K562 (cell line): ENCODE measurements around the gene GOLGA6D. TPM values are rescaled to one million over a fixed set of nuclear protein-coding genes. Genes with fewer than 3 reads are reported as not detected.
A peak's percentile ranks its signal among the peaks of the same experiment; 100 is the strongest.

Experiments used
- ATAC-seq: fragments of 200-7000 bp; cut with Tn5 transposase; 3 replicates; pipeline ENCODE4 v1.9.1; 2020; ENCODE audit warnings: moderate library complexity
- BruUV-seq: library from RNA; stranded (reverse); fragments of 400-500 nt; replicated peaks from 2 replicates; lab custom pipeline; 2021; lab: Mats Ljungman, UMichigan
- CTCF ChIA-PET: fragments of 300-600 bp; formaldehyde crosslinking; extraction: SDS; loops from one replicate; lab custom pipeline; 2021; ENCODE audit warnings: low intra/inter-chr PET ratio; lab: Yijun Ruan, JAX
- POLR2A ChIA-PET: fragments of 300-600, 350-650 bp; sonication (Branson Sonifier 250); formaldehyde crosslinking; extraction: SDS; loops from one replicate; lab custom pipeline; 2021; ENCODE audit warnings: antibody characterized with exemption, inconsistent platforms; lab: Yijun Ruan, JAX
- DNase-seq, 4 experiments: peaks; one replicate each; pipeline versions ENCODE4 v3.0.0 to v3.0.0-alpha.2; 2011 to 2018; ENCODE audit warnings: low spot score in 3 of 4, mixed read lengths in 3 of 4; ENCODE audit errors: extremely low read depth in 1 of 4
- FAIRE-seq: peaks from 2 replicates; lab custom pipeline; 2011; peaks lifted over from hg19 to GRCh38; lab: Jason Lieb, UNC
- H2AFZ ChIP-seq: 2 replicates; pipeline ENCODE4 v1.6.0; 2011; ENCODE audit warnings: low read depth, low read length, control low read depth, inconsistent platforms
- H3K27ac ChIP-seq: fragments of 200-600 bp; 3 replicates; pipeline ENCODE4 v1.8.0; 2011; ENCODE audit warnings: low read depth, mild to moderate bottlenecking, control low read depth, inconsistent platforms, low read length, moderate library complexity, mixed read lengths; ENCODE audit errors: extremely low read depth
- H3K27me3 ChIP-seq, 2 experiments: fragments of 300-600 bp in 1 of 2; 2 replicates in 1 of 2; 3 replicates in 1 of 2; pipeline versions ENCODE4 v1.6.0 to v1.8.0; 2011; ENCODE audit warnings: inconsistent platforms in 2 of 2, low read length in 2 of 2, mild to moderate bottlenecking in 1 of 2, mixed read lengths in 1 of 2, moderate library complexity in 1 of 2; ENCODE audit not compliant: control insufficient read depth in 2 of 2, insufficient read depth in 2 of 2
- H3K36me3 ChIP-seq: fragments of 300-600 bp; 3 replicates; pipeline ENCODE4 v1.8.0; 2011; ENCODE audit warnings: mild to moderate bottlenecking, low read length, inconsistent platforms; ENCODE audit not compliant: control insufficient read depth, insufficient read depth
- H3K4me1 ChIP-seq, 2 experiments: fragments of 200-600 bp in 1 of 2; replicated peaks in 1 of 2; 2 replicates in 1 of 2; 3 replicates in 1 of 2; pipeline versions ENCODE4 v1.5.1 to v1.8.0; 2011; ENCODE audit warnings: inconsistent platforms in 2 of 2, low read length in 2 of 2, mild to moderate bottlenecking in 1 of 2, mixed read lengths in 1 of 2, moderate library complexity in 1 of 2; ENCODE audit not compliant: control insufficient read depth in 2 of 2, insufficient read depth in 2 of 2
- H3K4me2 ChIP-seq: 2 replicates; pipeline ENCODE4 v1.6.1; 2011; ENCODE audit warnings: low read length, control low read depth, inconsistent platforms, mixed read lengths; ENCODE audit not compliant: insufficient read depth
- H3K4me3 ChIP-seq: fragments of 200-600 bp; sonication (generic), shearing (Covaris generic); 2 replicates; pipeline ENCODE4 v1.5.1; 2016; ENCODE audit warnings: control low read depth, inconsistent platforms
- H3K79me2 ChIP-seq: fragments of 200-600 bp; 3 replicates; pipeline ENCODE4 v1.8.0; 2011; ENCODE audit warnings: low read length, inconsistent platforms; ENCODE audit not compliant: control insufficient read depth, insufficient read depth
- H3K9ac ChIP-seq, 2 experiments: 2 replicates each; pipeline versions ENCODE4 v1.6.0 to v1.6.1; 2011; ENCODE audit warnings: low read depth in 2 of 2, low read length in 2 of 2, control low read depth in 1 of 2, inconsistent platforms in 1 of 2, mild to moderate bottlenecking in 1 of 2, mixed read lengths in 1 of 2; ENCODE audit not compliant: insufficient read depth in 1 of 2
- H3K9me1 ChIP-seq: one replicate; pipeline ENCODE4 v1.6.0; 2011; ENCODE audit warnings: inconsistent platforms, mild to moderate bottlenecking, low read length, moderate library complexity; ENCODE audit not compliant: control insufficient read depth, insufficient read depth
- H3K9me3 ChIP-seq: replicated peaks from 2 replicates; pipeline ENCODE4 v1.5.1; 2011; ENCODE audit warnings: low read depth, low read length, inconsistent platforms; ENCODE audit not compliant: control insufficient read depth, insufficient read depth
- H4K20me1 ChIP-seq: replicated peaks from 2 replicates; pipeline ENCODE4 v1.6.1; 2011; ENCODE audit warnings: low read length, inconsistent platforms, mixed read lengths; ENCODE audit not compliant: control insufficient read depth, insufficient read depth
- ATF3 ChIP-seq, 2 experiments: fragments of 450-650 bp in 1 of 2; sonication (generic) in 1 of 2; formaldehyde crosslinking in 1 of 2; IDR thresholded peaks in 1 of 2; conservative IDR thresholded peaks in 1 of 2; 2 replicates each; pipeline versions ENCODE4 v1.6.1 to v1.8.1; 2016 to 2023; ENCODE audit warnings: mild to moderate bottlenecking in 2 of 2, moderate library complexity in 2 of 2, inconsistent platforms in 1 of 2, missing genetic modification reagents in 1 of 2
- CEBPB ChIP-seq: fragments of 450-650 bp; IDR thresholded peaks from 2 replicates; pipeline ENCODE4 v1.6.1; 2016; ENCODE audit warnings: missing genetic modification characterization, missing compliant biosample characterization
- CEBPG ChIP-seq, 3 experiments: fragments of 200-800 bp in 1 of 3; sonication (Bioruptor generic) in 1 of 3; sonication (generic) in 1 of 3; formaldehyde crosslinking in 1 of 3; IDR thresholded peaks in 2 of 3; conservative IDR thresholded peaks in 1 of 3; 2 replicates each; pipeline versions ENCODE4 v1.6.1 to v1.8.0; 2016 to 2022; ENCODE audit warnings: missing compliant biosample characterization in 2 of 3, missing genetic modification characterization in 2 of 3, mild to moderate bottlenecking in 1 of 3, missing genetic modification reagents in 1 of 3
- CTBP1 ChIP-seq: fragments of 450-650 bp; IDR thresholded peaks from 2 replicates; pipeline ENCODE4 v1.6.1; 2016; ENCODE audit warnings: borderline replicate concordance
- ELF4 ChIP-seq: fragments of 450-650 bp; formaldehyde crosslinking; IDR thresholded peaks from 2 replicates; pipeline ENCODE4 v1.4.0; 2022; ENCODE audit warnings: missing genetic modification characterization
- FOXA1 ChIP-seq: fragments of 450-650 bp; IDR thresholded peaks from 2 replicates; pipeline ENCODE4 v1.6.1; 2016; ENCODE audit warnings: mild to moderate bottlenecking, borderline replicate concordance
- HDAC1 ChIP-seq, 2 experiments: fragments of 450-650 bp; IDR thresholded peaks; 2 replicates each; pipeline ENCODE4 v1.6.1; 2016 to 2017; ENCODE audit warnings: inconsistent platforms in 1 of 2, mild to moderate bottlenecking in 1 of 2, moderate library complexity in 1 of 2
- HMBOX1 ChIP-seq: sonication (generic); IDR thresholded peaks from 2 replicates; pipeline ENCODE4 v1.6.1; 2016
- HNRNPK ChIP-seq: fragments of 200-400 bp; formaldehyde crosslinking; IDR thresholded peaks from one replicate; pipeline ENCODE4 v1.6.1; 2018; ENCODE audit warnings: mild to moderate bottlenecking, low read depth, low read length; ENCODE audit not compliant: poor library complexity, severe bottlenecking
- SPI1 ChIP-seq: IDR thresholded peaks from 2 replicates; pipeline ENCODE4 v1.6.1; 2011; ENCODE audit warnings: low read depth, low read length, control low read depth, borderline replicate concordance
- ZBTB26 ChIP-seq: fragments of 450-650 bp; formaldehyde crosslinking; IDR thresholded peaks from 2 replicates; pipeline ENCODE4 v1.4.0; 2022; ENCODE audit warnings: missing genetic modification characterization
- WGBS: fragments of 100-300 bp; shearing (Covaris generic); methylation state at CpG from one replicate; pipeline ENCODE4 v1.1.6; 2016; ENCODE audit warnings: low coverage, mixed read lengths; ENCODE audit not compliant: insufficient coverage; ENCODE audit errors: missing lambda C conversion rate; 5-methylcytosine and 5-hydroxymethylcytosine counted together
- in situ Hi-C: fragments of 300-500 bp; cut with MboI; formaldehyde crosslinking; loops from 4 replicates; pipeline ENCODE4 v1.15.0; 2018; ENCODE audit warnings: inconsistent platforms, mixed read lengths
- intact Hi-C: fragments of 100-400 bp; cut with micrococcal nuclease; formaldehyde crosslinking; loops from 2 replicates; pipeline ENCODE4 v1.14.2; 2022
- polyA plus RNA-seq, 8 experiments: library from polyadenylated mRNA; depleted of rRNA in 4 of 8; stranded (reverse) in 5 of 8; unstranded in 3 of 8; fragments of >200 nt; fragmentation: Nextera tagmentation in 2 of 8; fragmentation: Illumina TruSeq in 1 of 8; extraction: Ambion mirVana in 2 of 8; extraction: Trizol in 1 of 8; gene quantifications; 2 replicates each; pipeline versions ENCODE4 v1.2.1 to v1.2.3, GENCODE V29; 2011 to 2014; ENCODE audit warnings: inconsistent platforms in 1 of 8, missing spikeins in 1 of 8
- total RNA-seq, 7 experiments: library from RNA; depleted of rRNA in 6 of 7; stranded (reverse); fragments of >200 nt in 6 of 7; fragmentation: Illumina TruSeq in 2 of 7; extraction: Trizol in 2 of 7; gene quantifications; 2 replicates each; pipeline versions ENCODE4 v1.2.1 to v1.2.3, GENCODE V29; 2011 to 2021; ENCODE audit warnings: low replicate concordance in 1 of 7
- TF ChIP-seq, protein P1 (sequence below): sonication (generic); formaldehyde crosslinking; IDR thresholded peaks from 2 replicates; pipeline ENCODE4 v1.8.0; 2023; ENCODE audit warnings: mild to moderate bottlenecking, missing genetic modification reagents

Gene GOLGA6D
- total and polyA plus RNA-seq, 9 of the 15 experiments (the other 6 are each of a cell fraction or from before 2014, with no cell fraction given), result not detected

DNA sequence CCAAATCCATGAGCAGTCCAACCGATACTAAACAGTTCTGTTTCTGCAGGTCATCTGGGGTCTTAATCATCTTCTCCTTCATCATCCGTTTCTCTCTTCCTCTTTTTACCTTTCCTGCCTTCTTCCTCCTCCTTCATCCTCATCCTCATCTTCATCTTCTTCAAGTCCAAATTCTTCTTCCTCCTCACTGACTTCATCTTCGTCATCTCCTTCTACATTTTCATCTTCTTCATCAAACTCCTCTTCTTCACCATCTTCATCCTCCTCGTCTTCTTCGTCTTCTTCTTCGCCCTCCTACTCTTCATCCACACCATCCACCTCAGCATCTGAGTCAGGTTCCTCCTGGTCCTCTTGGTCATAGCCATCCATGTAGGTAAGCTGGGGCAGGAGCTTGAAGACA is 39.1 kb downstream of the GOLGA6D start (continued):
- peak in 1 of 2 experiments; percentile 38; a peak in 1 of 4 replicates for TF ChIP-seq HDAC1 (IDR thresholded peaks at IDR 0.05)
- 0 out of 2 replicates have a peak, but pooled peaks have one; percentile 19 for TF ChIP-seq CTBP1
- 0 out of 2 replicates have a peak, but pooled peaks have one; percentile 8 for TF ChIP-seq ELF4 (CRISPR knock-in tag)
- TF ChIP-seq ZBTB26 (CRISPR knock-in tag), result 0 out of 2 replicates have a peak, but pooled peaks have one; percentile 40
- 0 out of 2 replicates have a peak, but pooled peaks have one; percentile 9 for TF ChIP-seq SPI1
- TF ChIP-seq, protein P1, sequence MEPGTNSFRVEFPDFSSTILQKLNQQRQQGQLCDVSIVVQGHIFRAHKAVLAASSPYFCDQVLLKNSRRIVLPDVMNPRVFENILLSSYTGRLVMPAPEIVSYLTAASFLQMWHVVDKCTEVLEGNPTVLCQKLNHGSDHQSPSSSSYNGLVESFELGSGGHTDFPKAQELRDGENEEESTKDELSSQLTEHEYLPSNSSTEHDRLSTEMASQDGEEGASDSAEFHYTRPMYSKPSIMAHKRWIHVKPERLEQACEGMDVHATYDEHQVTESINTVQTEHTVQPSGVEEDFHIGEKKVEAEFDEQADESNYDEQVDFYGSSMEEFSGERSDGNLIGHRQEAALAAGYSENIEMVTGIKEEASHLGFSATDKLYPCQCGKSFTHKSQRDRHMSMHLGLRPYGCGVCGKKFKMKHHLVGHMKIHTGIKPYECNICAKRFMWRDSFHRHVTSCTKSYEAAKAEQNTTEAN (CRISPR knock-in tag), result no peak
- no peak for TF ChIP-seq HNRNPK

DNA sequence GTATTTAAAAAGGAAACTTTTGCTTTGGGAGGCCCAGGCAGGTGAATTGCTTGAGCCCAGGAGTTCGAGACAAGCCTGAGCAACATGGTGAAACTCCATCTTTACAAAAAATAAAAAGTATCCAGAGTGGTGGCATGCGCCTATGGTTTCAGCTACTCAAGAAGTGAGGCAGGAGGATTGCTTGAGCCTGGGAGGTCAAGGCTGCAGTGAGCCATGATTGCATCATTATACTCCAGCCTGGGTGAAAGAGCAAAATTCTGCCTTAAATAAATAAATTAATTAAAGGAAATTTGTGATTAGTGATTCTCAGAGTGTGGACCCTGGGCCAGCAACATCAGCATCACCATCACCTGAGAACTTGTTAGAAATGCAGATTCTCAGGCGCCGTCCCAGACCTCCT is 43.3 kb downstream of the GOLGA6D start:
- peaks cover 0 to 3% of the 10 kb centered on the region in 2 experiments; a peak in 2 of 5 replicates for H3K27me3 ChIP-seq
- BruUV-seq, result no TSS peak
- in situ Hi-C loops (loop anchor here (10.0 kb wide), 1 partner anchor 789 kb away; no protein-coding TSS in a partner anchor), intact Hi-C loops (no loop called here)
- no peaks in the 10 kb centered on the region for H3K36me3 ChIP-seq
- no peak overlapping the region for H3K27ac ChIP-seq
- H3K4me1 ChIP-seq, result peaks cover 0 to 3% of the 10 kb centered on the region in 2 experiments; a peak in 1 of 5 replicates
- TF ChIP-seq HMBOX1 (no peak), CEBPB (peak; percentile 47), CEBPG (CRISPR knock-in tag; IDR thresholded peaks at IDR 0.05) (peak; percentile 71), CEBPG (tag; conservative IDR thresholded peaks at IDR 0.05 in 1 of 2, IDR thresholded peaks at IDR 0.05 in 1 of 2) (peak; percentile 53 to 65; a peak in 3 of 4 replicates), ATF3 (IDR thresholded peaks at IDR 0.05) (peak; percentile 78), ATF3 (CRISPR knock-in tag; conservative IDR thresholded peaks at IDR 0.05) (no peak), FOXA1 (no peak)
- WGBS, result 52% methylated on average over 4 of the region's 4 CpGs
- CTCF ChIA-PET, result no interaction called here
- DNase-seq (no peak), ATAC-seq (peak; percentile 53; the same call in 1 of the 3 replicates), FAIRE-seq (no peak)
- POLR2A ChIA-PET, result no interaction called here
- no peaks in the 10 kb centered on the region; the same call in 1 of the 2 replicates for H4K20me1 ChIP-seq
- no peak overlapping the region for H3K4me3 ChIP-seq
- no peaks in the 10 kb centered on the region for H3K79me2 ChIP-seq
- H3K4me2 ChIP-seq, result no peak overlapping the region
- H3K9me3 ChIP-seq, result no peaks in the 10 kb centered on the region
- no peak overlapping the region for H2AFZ ChIP-seq
- no peaks in the 10 kb centered on the region for H3K9me1 ChIP-seq
- H3K9ac ChIP-seq, result no peak overlapping the region
